Measurements from ENCODE around the gene PRDM1.

The PRDM1 gene

GRCh38 chr6:106070636-106071035 lies 15.5 kb upstream of the PRDM1 start:
- no peak for DNase-seq (ENCODE audit: low read depth)

- no peak for DNase-seq (ENCODE audit: low read depth)
Measured at GRCh38 chr6:106072501-106073090, 13.5 kb upstream of the PRDM1 start.

- no peak for DNase-seq (ENCODE audit: low read depth)
Measured at GRCh38 chr6:106074146-106074545, 12.0 kb upstream of the PRDM1 start.

- DNase-seq (ENCODE audit: low read depth), result no peak
Measured at GRCh38 chr6:106076139-106076538, 10.0 kb upstream of the PRDM1 start.

- DNase-seq (ENCODE audit: low read depth), result peak; percentile 70
Measured at GRCh38 chr6:106077170-106077569, 9.0 kb upstream of the PRDM1 start.

GRCh38 chr6:106077881-106078280 lies 8.3 kb upstream of the PRDM1 start:
- no peak for DNase-seq (ENCODE audit: low read depth)

GRCh38 chr6:106079961-106080762 lies 6.0 kb upstream of the PRDM1 start:
- no peak for DNase-seq (ENCODE audit: low read depth)

GRCh38 chr6:106080763-106081095 lies 5.4 kb upstream of the PRDM1 start:
- DNase-seq (ENCODE audit: low read depth), result no peak

GRCh38 chr6:106081715-106082114 lies 4.4 kb upstream of the PRDM1 start:
- no peak for DNase-seq (ENCODE audit: low read depth)

GRCh38 chr6:106082735-106083398 lies 3.3 kb upstream of the PRDM1 start:
- DNase-seq (ENCODE audit: low read depth), result peak; percentile 95

- no peak for DNase-seq (ENCODE audit: low read depth)
Measured at GRCh38 chr6:106083618-106084017, 2.5 kb upstream of the PRDM1 start.

GRCh38 chr6:106084106-106084988 lies 1.8 kb upstream of the PRDM1 start:
- DNase-seq (ENCODE audit: low read depth), result peak; percentile 90

- DNase-seq (ENCODE audit: low read depth), result peak; percentile 84
Measured at GRCh38 chr6:106084989-106085691, 996 bp upstream of the PRDM1 start.

GRCh38 chr6:106085692-106085983 lies 498 bp upstream of the PRDM1 start:
- DNase-seq (ENCODE audit: low read depth), result no peak

GRCh38 chr6:106086814-106087175 lies 659 bp downstream of the PRDM1 start:
- DNase-seq (ENCODE audit: low read depth), result no peak

- peak; percentile 82 for DNase-seq (ENCODE audit: low read depth)
Measured at GRCh38 chr6:106087548-106088325, 1.6 kb downstream of the PRDM1 start.

GRCh38 chr6:106090001-106090400 lies 3.9 kb downstream of the PRDM1 start:
- DNase-seq (ENCODE audit: low read depth), result peak; percentile 69

GRCh38 chr6:106092279-106092678 lies 6.1 kb downstream of the PRDM1 start:
- no peak for DNase-seq (ENCODE audit: low read depth)

GRCh38 chr6:106094261-106094963 lies 8.3 kb downstream of the PRDM1 start:
- peak; percentile 44 for DNase-seq (ENCODE audit: low read depth)

- DNase-seq (ENCODE audit: low read depth), result no peak
Measured at GRCh38 chr6:106094964-106095335, 8.8 kb downstream of the PRDM1 start.
